Superior temporal gyrus (tissue), 1 donor: ENCODE data around the gene EOLA1.
"Not testable (repeated sequence)": the region's sequence is repeated elsewhere in the genome, so short reads cannot be mapped to it uniquely, and the experiment has no call there.

ENCODE experiments used
- DNase-seq: peaks from one replicate; pipeline ENCODE4 v3.0.0-alpha.2; 2016; ENCODE audit errors: extremely low spot score

Gene EOLA1

DNA sequence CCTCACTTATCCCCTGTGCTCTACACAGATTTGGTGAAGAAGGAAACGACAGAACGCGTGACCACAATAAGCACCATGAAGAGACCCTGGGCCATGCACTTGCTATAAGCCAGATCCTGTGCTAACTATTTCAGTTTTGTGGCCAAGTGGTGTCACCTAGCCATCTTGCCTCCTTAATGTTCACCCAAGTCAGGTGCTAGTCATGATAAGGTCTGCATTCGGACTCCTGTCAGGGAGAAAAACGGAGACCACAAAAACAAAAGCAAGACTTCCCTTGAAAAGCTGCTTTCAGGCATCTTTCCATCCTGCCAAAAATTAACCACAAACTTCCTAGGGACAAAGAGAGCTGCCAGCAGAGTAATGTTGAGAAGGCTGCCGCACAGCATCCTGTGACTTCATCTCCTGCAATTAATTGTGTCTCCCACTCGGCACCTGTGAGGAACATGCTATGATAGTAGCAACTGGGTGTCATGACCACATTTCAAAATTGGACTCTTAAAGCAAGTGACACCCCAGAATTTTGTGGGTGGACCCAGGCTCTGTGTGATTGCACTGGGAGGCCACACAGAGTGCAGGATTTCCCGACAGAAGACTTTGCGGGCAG is 26.9 kb upstream of the EOLA1 start:
- no peak for DNase-seq

DNA sequence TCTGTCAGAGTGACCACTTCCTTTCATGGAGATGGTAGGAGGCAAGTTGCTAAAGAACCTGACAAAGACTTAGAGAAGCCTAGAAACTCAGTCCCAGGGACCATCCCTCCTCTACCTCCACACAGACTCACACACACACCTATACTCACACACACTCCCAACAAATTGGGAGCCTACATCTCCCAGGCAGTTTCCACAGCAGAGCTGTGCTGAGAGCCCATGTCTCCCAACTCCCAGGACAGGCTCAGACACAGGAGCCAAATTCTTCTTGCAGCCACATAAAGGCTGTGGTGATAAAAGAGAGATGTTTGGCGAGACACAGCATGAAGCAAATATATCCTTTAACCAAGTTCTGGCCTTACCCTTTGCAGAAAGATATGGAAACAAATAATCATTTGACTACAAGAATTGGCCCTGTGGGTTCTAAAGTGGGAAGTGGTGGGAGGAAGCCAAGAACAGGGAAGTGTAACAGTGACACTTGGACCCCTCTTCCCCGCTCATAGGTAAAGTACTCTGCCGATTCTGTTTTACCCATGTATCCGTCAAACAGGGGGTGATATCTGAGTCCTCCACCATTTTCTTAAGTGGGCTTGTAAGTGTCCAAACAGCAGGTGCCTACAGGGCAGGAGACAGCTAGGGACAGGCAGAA is 24.7 kb upstream of the EOLA1 start:
- no peak for DNase-seq

DNA sequence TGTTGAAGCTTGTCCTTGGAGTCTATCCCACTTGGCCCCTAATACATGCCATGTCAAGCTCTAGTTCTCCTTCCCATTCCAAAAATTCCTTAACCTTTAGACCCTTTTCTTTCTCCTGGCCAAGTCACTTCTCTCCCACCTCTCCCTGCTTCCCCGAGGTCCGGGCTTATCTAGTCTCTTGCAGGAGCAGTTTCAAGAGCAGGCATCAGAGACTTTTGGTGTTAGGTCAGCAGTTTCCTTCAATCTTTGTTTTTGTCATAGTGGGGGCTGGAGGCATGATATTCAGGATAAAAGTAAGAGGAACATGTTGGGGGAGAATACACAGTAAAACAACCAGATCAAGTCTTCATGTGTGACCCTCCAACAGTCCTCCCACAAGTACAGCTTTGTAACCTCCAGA is 24.2 kb upstream of the EOLA1 start:
- no peak for DNase-seq

DNA sequence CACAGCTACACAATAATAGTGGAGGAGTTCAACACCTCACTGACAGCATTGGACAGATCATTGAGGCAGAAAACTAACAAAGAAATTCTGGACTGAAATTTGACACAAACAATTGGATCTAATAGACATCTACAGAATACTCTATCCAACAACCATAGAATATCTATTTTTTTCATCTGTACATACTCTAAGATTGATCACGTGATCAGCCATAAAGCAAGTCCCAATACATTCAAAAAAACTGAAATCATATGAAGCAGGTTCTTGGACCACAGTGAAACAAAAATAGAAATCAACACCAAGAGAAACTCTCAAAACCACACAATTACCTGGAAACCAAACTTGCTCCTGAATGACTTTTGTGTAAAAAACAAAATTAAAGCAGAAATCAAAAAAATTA is 23.5 kb upstream of the EOLA1 start:
- no peak for DNase-seq

DNA sequence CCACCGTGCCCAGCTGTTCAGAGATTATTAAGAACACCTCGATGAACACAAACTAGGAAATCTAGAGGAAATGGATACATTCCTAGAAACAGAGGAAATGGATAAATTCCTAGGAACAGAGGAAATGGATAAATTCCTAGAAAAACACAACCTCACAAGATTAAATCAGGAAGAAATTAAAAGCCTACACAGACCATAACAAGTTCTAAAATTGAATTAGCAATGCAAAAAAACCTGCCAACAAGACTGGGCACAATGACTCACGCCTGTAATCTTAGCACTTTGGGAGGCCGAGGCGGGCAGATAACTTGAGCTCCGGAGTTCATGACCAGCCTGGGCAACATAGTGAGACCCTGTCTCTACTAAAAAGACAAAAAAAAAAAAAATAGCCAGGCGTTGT is 22.6 kb upstream of the EOLA1 start:
- no peak for DNase-seq

DNA sequence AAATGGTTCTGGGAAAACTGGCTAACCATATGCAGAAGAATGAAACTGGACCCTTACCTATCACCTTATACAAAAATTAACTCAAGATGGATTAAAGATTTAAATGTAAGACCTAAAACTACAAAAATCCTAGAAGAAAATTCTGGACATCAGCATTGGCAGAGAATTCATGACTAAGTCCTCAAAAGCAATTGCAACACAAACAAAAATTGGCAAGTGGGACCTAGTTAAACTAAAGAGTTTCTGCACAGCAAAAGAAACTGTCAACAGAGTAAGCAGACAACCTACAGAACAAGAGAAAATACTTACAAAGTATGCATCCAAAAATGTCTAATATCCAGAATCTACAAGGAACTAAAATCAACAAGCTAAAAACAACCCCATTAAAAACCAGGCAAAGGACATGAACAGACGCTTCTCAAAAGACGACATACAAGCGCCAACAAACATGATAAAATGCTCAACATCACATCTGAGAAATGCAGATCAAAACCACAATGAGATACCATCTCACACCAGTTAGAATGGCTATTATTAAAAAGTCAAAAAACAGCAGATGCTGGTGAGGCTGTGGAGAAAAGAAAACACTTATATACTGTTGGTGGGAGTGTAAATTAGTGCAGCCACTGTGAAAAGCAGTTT is 20.1 kb upstream of the EOLA1 start:
- DNase-seq, result not testable (repeated sequence)

DNA sequence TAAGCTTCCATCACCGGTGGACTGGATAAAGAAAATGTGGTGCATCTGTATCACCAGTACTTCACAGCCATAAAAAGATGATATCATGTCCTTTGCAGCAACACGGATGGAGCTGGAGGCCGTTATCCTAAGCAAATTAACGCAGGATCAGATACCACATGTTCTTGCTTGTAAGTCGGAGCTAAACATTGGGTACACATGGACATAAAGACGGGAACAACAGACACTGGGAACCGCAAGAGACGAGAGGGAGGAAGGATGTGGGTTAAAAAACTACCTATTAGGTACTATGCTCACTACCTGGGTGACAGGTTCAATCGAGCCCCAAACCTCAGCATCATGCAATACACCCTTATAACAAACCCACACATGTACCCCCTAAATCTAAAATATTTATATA is 19.4 kb upstream of the EOLA1 start:
- no peak for DNase-seq

DNA sequence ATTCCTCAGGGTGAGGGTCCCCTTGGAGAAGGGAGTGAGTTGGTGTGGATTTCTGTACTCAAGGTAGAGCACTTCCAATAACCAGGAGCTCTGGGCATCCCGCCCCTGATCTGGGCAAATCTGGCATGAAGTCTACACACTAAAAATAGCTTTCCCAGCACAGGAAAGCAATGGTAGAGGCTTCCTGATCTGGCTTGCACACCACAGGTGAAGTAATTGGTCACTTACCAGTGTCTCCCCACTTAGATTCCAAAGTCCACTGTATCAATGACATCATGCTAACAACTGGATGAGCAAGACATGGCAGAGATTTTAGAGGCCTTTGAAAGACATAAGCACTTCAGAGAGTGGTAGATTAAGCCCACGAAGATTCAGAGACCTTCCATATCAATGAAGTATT is 17.9 kb upstream of the EOLA1 start:
- no peak for DNase-seq

DNA sequence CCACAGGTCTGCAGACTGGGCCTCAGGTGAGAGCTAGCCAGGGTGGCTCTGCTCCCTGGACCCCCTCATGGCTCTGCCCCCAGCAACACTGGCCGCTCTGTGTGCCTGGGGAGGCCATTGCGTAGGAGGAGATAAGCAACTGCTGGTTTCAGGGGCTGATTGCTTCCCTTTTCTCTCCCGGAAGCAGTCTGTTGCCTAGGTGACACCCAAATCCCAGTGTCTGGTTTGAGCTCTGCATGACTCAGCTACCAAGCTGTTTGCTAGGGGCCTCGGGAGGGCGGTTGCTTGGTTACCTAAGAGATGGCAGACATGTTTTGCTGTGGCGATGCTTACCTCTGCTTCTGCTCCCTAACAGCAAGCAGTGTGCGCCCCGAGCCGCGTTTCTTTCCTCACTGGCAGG is 15.4 kb upstream of the EOLA1 start:
- not testable (repeated sequence) for DNase-seq

DNA sequence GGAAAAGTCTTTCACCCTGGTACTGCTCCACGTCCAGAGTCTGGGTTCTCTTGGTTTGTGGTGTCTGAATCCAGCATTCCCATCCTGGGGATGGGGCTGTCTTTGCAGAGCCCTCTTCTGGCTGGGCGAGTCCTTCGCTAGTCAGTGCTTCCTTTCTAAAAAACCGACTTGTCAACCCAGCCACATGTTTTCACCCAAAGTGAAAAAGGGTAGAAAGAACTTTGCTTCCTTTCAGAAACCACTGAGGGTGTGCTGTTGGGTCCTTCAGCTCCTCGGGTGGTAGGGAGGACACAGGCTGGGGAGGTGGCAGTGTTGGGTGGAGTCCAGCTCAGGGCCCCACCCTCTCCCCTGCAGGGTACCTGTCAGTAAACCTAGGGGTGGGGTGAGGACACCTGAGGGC is 14.9 kb upstream of the EOLA1 start:
- not testable (repeated sequence) for DNase-seq

DNA sequence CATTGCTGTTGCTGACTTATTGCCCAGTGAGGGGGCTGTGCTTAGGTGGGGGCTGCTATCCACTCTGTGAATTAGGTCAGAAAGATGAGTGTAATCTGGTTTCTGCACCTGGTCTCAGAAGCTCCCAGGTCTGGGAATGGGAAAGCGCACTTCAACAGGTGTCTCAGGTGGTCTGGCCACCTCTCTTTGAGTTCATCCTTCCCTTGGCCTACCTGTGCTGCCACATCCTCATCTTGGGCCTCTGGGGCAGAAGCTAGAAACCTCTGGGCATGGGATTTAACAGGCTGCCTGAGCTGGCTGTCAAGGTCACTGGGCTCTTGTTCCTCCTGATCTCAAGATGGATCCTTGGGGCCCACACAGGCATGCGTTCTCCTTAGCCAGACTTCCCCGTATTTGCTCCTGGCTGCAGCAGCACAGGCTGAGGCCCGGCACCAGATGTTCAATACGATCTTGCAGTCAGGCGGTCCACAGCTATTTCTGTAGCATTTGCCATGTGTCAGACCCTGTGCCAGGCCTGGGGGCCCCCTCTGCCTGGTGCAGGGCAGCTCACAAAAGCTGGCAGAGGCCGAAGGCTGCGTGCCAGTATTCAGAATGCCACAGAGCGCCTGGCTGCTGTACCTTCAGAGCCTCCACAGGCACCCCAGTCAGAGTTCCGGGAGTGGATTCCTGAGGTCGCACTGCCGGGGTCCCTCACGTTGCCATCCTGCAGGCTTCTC is 14.3 kb upstream of the EOLA1 start:
- not testable (repeated sequence) for DNase-seq

DNA sequence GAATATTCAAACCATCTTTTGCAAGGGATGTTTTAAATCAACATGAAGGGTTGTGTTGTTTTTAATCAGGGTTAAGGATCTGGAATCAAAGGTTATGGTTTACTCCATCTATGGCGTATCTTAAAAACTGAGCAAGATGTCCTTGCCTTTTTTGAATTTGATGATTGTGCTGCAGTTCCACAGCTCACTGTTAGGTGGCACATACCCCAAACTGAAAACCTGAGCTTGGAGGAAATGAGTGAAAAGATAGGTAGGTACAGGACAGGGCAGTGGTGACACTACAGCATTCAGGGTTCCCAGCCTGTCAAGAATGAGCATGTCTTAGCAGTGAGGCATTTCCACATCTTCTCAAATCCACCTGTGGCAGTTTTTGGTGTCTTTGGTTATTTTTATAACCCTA is 13.1 kb upstream of the EOLA1 start:
- DNase-seq, result peak; percentile 44

DNA sequence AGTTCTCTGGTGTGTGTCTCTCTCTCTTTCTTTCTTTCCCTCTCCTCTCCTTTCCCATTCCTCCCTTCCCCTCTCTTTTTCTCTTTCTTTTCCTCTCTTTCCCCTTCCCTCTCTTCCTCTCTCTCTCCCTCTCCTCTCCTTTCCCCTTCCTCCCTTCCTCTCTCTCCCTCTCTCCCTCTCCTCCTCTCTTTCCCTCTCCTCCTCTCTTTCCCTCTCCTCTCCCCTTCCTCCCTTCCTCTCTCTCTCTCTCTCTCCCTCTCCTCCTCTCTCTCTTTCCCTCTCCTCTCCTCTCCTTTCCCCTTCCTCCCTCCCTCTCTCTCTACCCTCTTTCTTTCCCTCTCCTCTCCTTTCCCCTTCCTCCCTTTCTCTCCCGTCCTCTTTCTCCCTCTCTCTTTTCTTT is 12.4 kb upstream of the EOLA1 start:
- DNase-seq, result no peak

DNA sequence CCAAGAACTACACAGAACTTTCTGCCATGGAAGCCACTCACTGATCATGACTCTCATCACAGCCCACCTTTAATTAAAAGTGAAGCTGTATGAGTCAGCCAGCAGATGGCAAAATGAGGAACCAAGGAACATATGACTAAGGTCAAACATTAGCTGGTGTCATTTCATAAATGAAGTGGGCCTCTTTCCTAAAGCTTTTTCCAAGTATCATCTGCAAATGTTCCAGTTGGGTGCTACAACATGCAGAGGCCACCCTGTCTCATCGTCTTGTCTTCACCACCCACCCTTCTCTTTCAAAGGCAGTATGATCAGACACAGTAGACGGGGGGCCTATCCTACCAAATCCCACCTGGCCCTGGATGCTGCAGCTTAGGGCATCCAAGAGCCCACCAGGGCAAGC is 9.2 kb upstream of the EOLA1 start:
- no peak for DNase-seq

DNA sequence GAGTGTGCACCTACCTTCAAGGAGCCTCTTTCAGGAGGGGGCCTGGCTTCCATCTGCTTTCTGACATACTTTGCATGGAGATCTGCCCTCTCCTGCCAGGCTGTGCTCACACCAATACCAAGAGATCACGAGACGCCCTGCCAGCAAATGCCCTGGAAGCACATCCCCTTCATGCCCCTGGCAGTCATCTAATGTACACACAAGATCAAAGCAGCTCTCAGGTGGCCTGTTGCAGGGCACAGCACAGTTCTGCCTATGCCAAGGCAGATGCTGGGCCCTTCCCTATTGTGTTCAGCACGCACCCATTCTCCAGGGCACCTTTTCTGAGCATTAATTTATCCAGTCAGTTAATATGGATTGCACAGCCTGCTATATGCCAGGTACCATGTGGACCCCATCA is 7.9 kb upstream of the EOLA1 start:
- DNase-seq, result not testable (repeated sequence)

DNA sequence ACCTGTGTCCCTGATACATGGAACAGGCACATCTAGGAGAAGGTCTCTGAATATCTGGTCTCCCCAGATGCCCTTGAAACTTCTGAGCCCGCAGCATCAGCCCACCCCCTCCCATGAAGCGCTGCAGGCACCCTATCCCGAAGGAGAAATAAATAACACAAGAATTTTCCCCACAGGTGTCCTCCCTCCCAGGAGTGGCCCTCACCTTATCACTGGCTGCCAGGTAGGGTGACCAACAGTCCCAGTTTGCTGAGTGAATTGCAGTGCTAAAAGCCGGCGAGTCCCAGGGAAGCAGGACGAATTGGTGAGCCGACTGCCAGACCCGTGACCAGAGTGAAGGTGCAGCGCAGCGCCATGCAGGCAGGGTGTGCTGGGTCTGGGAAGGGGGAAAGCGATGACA is 6.8 kb upstream of the EOLA1 start:
- not testable (repeated sequence) for DNase-seq

DNA sequence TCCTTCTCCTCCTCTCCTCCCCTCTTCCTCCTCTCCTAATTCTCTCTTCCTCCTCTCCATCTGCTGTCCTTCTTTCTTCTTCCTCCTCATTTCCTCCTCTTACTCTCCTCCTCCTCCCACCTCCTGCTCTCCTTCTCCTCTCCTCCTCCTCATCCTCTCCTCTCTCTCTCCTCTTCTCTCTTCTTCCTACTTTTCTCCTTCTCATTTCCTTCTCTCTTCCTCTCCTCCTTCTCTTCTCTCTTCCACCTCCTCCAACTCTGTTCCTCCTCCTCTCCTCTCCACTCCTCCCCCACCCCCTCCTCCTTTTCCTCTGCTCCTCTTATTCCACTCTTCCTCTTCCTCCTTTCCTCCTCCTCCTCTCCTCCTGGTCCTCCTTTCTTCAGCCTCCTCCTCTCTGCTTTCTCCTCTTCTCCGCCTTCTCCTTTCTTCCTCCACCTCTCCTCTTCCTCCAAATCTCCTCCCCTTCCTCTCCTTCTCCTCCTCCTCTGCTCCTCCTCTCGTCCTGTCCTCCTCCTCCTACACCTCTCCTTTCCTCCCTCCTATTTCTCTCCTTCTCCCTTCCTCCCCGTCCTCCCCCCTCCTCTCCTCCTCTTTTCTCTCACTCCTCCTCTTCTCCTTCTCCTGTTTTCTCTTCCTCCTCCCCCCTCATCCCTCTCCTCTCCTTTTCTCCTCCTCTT is 5.7 kb upstream of the EOLA1 start:
- not testable (repeated sequence) for DNase-seq

DNA sequence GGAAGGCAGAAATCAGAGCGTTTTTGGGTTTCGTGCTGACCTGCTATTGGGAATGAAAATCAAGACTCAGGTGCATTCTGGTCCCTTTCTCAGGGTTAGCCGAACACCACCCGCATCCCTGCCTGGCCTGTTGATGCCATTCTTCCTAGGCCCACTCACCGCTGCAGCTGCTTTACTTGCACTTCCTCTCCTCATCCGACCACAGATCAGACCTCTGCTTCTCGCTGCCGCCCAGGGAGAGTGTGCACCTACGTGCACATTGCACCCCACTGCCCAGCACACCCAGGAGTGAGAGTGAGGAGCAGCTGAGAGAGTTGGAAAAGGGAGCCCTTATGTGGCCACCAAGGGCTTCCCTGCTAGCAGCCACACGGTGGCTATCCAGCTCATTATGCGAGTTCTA is 3.3 kb upstream of the EOLA1 start:
- DNase-seq, result not testable (repeated sequence)

DNA sequence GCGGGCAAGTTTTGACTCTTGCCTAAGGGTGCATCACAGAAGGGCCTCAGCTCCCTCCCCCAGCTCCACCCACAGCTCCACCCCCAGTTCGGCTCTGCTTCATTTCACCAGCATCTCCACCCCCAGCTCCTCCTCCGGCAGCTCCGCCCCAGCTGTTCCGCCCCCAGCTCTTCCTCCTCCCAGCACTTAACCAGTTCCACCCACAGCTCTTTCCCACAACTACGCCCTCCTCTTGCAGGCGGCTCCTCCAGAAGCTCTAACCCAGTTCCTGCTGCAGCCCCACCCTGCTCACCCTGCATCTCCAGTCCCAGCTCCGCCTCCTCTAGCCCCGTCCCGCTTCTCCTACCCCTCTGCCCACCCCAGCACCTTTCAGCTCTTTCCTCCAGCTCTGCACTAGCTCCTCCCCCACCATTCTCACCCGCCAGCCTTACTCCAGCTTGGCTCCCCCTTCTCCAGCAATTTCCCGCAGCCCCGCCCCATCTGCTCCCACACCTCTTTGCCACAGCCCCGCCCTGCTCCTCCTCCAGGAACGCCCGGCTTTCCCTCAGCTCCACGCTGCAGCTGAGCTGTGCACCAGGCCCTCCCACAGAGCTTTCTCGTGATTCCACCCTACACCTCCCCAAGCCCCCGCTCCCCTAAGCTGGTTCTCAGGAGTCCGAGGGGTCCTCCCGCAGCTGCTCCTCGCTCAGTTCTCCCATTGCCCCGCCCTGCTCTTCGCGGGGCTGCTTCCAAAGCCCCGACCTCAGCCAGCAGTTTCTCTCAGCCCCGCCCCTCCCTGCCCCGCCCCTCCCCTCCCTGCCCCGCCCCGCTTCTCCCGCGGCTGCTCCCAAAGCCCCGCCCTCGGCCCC is 1.3 kb upstream of the EOLA1 start:
- DNase-seq, result peak; percentile 62

DNA sequence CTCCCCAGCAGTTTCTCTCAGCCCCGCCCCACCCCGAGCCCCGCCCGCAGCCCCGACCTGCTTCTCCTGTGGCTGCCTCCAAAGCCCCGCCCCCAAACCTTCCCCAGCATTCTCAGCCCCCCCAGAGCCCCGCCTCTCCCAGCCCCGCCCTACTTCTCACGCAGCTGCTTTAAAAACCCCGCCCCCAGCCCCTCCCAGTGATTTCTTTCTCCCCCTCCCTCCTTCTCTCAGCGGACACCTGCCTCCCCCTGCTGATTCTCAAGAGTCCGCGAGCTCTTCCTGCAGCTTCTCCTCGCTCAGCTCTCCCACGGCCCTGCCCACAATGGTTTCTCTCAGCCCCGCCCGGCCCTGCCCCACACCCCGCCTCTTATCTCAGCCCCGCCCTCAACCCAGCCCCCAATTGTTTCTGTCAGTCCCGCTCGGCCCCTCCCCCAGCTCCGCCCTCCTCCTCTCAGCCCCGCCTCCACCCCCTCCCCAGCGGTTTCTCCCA is 636 bp upstream of the EOLA1 start:
- no peak for DNase-seq

DNA sequence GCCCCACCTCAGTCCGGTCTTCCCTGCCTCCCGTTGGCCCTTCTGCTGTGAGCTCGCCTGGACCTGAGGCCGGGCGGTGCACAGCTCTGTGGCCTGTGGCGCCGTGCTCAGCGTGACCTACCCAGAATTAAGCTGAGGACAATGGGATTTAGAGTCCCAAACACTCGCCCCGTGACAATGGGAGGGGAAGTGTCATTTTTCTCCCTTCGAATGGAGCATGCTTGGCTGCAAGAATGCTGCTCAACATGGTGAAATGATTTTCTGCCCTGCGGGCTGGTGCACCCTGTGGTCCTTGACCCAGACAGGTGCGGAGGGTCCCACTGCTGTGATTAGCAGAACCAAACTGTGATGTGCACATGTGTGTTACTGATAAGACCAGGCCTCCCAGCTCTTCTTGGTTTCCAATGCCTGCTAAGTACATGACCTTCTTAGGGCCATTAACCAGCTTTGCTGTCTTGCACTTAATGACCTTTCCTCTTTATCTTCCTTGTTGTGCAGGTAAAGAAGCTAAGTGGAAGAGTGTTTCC is 772 bp downstream of the EOLA1 start:
- no peak for DNase-seq
